GM12892 (cell line): ENCODE measurements around the gene PYGB. TPM values are rescaled to one million over a fixed set of nuclear protein-coding genes. Genes with fewer than 3 reads are reported as not detected.

Experiments
- DNase-seq: peaks from one replicate; pipeline ENCODE4 v3.0.0; 2011; ENCODE audit not compliant: insufficient read length
- FAIRE-seq: peaks from 2 replicates; lab custom pipeline; 2011; peaks lifted over from hg19 to GRCh38; lab: Jason Lieb, UNC
- POLR2A ChIP-seq: IDR thresholded peaks from 2 replicates; pipeline ENCODE4 v1.6.1; 2011; ENCODE audit warnings: low read depth, low read length, control low read depth
- POLR2AphosphoS5 ChIP-seq: IDR thresholded peaks from 2 replicates; pipeline ENCODE4 v1.6.1; 2011; ENCODE audit warnings: low read depth, low read length, control low read depth
- TAF1 ChIP-seq: IDR thresholded peaks from 2 replicates; pipeline ENCODE4 v1.6.1; 2011; ENCODE audit warnings: low read depth, mild to moderate bottlenecking, control low read depth, low read length, borderline replicate concordance
- polyA plus RNA-seq: library from polyadenylated mRNA; unstranded; fragments of >200 nt; gene quantifications from one replicate; pipeline ENCODE4 v1.2.1, GENCODE V29; 2012; ENCODE audit warnings: missing spikeins, inconsistent platforms; ENCODE audit not compliant: missing spikeins

Gene PYGB
- 9.1 TPM for polyA plus RNA-seq

DNA sequence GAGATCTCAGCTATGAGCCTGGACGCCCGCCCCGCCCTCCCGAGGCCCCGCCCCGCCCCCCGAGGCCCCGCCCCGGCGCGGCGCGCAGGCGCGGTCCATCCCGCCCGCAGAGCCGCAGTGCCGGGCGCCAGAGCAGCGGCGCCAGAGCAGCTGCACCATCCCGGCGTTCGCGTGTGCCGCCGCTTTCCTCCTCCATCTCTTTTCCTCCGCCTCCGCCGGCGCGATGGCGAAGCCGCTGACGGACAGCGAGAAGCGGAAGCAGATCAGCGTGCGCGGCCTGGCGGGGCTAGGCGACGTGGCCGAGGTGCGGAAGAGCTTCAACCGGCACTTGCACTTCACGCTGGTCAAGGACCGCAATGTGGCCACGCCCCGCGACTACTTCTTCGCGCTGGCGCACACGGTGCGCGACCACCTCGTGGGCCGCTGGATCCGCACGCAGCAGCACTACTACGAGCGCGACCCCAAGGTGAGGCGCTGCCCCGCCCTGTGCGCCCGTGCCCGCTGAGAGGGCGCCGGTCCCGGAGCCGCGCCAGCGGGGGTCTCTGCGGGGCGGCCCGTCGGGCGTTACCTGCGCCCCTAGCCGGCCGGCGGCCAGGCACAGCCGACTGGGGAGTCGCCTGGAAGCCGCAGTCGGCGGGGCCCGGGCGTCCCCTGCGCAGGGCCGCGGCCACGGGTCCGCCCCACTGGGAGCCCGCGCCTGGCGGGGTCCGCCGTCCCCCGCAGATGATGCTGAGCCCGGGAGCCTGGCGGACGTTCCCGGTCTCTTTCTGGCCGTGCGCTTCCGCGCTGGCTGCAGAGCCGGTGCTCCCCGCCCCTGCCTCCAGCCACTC lies at the start of gene PYGB:
Gene PYGB (plus strand): TSS at position 130 of the 830 bp plus-strand sequence. CDS start 94 bp downstream, at position 224.
- no peak for TF ChIP-seq TAF1
- peak; percentile 95 for TF ChIP-seq POLR2A
- TF ChIP-seq POLR2AphosphoS5 = peak; percentile 91
- DNase-seq (peak; percentile 85), FAIRE-seq (peak; percentile 90)

DNA sequence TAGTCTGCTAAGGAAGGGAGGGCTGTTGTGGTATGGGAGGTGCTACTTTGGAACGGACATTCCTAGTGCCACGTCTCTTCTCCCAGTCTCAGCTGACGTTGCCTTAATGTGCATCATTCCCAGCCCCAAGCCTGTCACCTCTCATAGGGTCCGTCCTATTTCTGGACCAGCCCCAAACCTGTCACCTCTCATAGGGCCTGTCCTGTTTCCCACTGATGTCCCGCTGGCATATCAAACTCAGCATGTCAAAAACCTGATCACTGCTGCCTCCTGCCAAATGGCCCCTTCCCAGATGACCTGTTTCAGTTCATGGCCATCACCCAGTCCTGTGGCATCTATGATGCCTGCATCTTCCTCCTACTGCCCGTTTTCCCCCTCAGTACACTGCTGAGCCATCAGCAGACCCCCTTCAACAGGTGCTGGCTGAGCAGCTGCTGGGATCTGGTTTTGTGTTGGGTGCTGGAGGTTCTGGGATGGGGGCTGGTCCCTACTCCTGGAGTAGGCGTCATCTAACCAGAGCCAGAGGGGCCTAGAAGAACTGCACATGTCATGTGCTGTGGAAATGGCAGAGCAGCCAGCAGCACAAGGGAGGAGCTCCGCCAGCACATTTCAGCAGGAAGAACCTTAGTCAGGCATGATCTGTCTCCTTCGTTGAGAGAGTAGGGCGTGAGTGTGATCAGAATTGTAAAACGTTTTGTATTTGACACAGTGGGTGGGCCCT lies 49.1 kb upstream of the PYGB start:
- no peak for DNase-seq
- FAIRE-seq = no peak
- TF ChIP-seq TAF1 = no peak
- no peak for TF ChIP-seq POLR2AphosphoS5
- no peak for TF ChIP-seq POLR2A

DNA sequence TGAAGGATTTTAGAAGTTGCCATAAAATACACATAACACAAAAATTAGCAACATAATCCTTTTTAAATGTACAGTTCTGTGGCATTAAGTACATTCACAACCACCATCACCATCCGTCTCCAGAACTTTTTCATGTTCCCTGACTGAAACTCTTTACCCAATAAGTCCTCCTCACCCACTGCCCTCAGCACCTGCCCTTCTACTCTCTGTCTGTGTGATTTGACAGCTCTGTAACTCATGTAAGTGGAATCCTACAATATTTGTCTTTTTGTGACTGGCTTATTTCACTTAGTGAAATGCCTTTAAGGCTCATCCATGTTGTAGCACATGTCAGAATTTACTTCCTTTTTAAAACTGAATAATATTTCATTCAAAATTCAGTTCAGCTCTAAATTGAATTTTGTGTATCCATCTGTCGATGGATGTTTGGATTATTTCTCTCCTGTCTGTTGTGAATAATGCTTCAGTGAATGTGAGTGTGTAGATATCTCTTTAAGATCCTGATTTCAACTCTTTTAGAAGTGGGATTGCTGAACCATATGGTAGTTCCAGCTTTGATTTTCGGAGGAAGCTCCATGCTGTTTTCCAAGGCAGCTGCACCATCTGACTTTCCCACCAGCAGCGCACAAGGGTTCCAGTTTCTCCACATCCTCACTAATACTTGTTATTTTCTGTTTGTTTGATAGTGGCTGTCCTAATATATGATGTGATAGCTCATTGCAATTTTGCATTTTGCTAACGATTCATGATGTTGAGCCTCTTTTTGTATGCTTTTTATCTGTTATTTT lies 48.2 kb upstream of the PYGB start:
- no peak for TF ChIP-seq POLR2A
- no peak for TF ChIP-seq POLR2AphosphoS5
- no peak for TF ChIP-seq TAF1
- FAIRE-seq (no peak), DNase-seq (no peak)

DNA sequence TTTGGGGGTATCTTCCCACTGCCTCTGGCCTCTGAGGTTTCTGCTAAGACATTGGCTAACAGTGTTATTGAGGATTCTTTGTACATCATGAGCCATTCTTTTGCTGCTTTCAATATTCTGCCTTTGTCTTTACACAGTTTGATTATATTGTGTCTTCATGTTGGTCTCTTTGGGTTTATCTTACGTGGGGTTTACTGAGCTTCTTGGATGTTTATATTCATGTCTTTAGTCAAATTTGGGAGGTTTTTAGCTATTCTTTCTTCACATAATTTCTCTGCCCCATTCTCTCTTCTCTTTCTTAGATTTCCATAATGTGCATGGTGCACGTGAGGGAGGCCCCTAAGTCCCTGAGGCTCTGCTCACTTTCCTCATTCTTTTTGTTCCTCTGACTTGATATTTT lies 44.8 kb upstream of the PYGB start:
- peak; percentile 70 for FAIRE-seq
- DNase-seq = no peak
- no peak for TF ChIP-seq POLR2AphosphoS5
- no peak for TF ChIP-seq TAF1
- TF ChIP-seq POLR2A = no peak

DNA sequence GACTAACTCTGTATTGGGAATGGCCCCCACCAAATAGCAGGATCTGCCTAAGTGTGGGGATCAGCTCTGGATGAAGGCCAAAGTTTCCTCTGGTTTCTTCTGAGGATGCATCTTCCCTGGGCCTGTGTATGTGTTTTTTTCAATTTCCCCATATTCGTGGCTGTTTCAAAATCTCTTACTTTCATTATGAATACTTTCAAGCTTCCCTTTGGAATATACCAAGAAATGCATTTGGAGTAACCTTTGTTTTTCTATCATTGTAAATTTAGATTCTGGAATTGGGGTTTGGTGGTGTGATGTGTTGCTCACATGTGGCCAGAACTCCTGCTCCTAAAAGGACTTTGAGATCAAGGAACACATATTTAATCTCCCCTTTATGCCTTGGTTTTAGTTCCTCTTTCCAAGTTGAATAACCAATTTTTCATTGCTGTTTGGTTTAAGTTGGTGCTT lies 44.0 kb upstream of the PYGB start:
- FAIRE-seq (no peak), DNase-seq (no peak)
- TF ChIP-seq TAF1 = no peak
- no peak for TF ChIP-seq POLR2AphosphoS5
- TF ChIP-seq POLR2A = no peak

DNA sequence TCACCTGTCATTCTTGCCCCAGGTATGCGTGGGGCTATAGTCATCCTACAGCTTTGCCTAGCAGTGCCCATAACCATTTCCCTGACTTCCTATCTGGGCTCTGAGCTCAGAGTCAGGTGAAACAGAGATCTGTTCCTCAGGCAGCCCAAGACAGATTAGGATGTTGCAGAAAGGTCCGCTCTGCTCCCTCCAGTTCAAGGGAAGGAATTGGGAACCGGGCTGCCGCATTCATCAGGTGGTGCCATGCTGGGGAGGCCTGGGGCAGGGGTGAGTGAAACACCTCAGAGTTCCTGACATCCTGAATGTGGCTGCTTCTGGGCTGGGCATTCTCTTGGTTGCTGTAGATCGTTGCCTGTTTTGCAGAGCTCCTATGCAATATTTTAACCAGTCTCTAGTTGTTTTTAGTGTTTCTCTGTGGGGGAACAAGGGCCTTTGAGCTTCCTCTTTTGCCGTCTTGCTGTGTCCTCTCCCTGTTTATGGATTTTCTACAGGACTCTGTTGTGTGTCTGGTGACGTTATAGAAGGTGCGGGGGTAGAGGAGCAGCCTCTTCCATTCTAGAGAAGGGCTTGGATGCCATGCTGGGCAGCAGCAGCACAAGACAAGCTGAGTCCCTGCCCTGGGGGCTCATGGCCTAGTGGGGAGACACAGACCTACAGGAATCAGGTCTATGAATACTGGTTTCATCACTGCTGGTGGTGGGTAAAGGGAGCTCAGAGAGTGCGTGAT lies 43.2 kb upstream of the PYGB start:
- no peak for TF ChIP-seq TAF1
- no peak for TF ChIP-seq POLR2AphosphoS5
- no peak for TF ChIP-seq POLR2A
- DNase-seq = no peak
- FAIRE-seq = no peak

DNA sequence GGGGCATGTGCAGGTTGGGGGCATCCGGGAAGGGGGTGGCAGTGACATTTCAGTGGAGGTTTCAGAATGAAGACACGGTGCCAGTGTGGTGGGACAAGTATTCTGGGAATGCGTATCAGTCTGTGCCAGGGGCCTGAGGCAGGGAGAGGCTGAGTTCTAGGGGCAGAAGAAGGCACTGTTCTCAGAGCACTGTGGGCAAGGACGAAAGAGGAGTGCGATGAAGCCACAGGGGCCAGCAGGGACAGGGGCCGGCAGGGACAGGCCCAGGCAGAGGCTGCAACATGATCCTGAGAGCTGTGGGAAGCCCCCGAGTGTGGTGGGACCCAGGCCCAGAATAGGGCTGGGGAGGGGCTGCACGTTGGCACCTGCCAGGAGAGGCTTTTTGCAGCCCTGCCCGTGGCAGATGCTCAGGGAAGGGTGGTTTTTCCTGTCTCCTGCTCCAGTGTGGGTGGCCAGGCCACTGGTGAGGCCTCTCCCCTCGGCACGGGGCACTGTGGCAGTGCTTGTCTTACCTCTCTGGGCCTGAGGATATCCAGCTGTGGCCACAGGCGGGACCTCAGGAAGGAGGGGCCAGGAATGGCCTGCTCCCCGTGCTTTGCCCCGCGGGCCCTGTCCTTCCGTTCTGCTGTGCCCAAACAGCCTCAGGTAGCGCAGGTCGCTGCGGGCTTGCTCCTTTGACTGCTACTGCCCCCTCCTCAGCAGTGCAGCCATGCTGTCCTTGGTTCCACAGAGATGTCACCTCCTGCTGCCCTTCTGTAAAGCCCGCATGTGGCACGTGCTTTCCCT lies 42.4 kb upstream of the PYGB start:
- FAIRE-seq (no peak), DNase-seq (no peak)
- TF ChIP-seq TAF1 (no peak), POLR2A (no peak), POLR2AphosphoS5 (no peak)

DNA sequence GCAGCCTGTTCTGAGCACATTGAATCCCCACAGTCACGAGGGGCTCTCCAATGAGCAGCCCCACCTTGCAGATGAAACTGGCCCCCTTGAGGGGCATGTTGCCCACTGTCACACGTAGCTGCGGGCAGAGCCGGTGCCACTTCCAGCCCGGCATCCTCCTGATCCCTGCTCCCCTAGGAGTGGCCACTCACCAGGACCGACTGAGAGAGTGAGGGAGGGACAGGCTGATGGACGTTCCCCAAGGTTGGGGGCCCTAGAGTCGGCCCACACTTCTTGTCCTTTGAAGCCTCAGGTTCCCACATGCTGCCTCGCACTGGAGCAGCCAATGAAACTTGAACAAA lies 41.9 kb upstream of the PYGB start:
- TF ChIP-seq TAF1 (no peak), POLR2A (no peak), POLR2AphosphoS5 (no peak)
- DNase-seq (no peak), FAIRE-seq (no peak)

DNA sequence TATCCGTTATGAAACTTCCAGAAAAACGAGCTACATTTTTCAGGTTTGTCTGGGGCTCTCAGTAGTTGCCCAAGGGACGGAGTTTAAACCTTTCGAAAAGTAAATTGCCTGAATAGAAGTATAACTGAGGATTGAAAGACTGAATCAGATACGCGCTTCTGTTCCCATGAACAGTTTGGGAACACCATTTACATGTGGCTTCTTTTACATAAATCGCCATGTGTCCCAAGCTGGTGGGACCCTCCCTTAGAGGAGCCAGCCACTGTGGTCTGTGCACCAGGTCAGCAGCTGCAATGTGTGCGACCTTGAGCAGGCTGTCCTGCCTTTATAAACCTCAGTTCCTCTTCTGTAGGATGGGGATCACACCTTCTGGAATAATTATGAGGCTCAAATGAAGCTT lies 41.3 kb upstream of the PYGB start:
- FAIRE-seq = no peak
- TF ChIP-seq POLR2A (no peak), POLR2AphosphoS5 (no peak), TAF1 (no peak)

DNA sequence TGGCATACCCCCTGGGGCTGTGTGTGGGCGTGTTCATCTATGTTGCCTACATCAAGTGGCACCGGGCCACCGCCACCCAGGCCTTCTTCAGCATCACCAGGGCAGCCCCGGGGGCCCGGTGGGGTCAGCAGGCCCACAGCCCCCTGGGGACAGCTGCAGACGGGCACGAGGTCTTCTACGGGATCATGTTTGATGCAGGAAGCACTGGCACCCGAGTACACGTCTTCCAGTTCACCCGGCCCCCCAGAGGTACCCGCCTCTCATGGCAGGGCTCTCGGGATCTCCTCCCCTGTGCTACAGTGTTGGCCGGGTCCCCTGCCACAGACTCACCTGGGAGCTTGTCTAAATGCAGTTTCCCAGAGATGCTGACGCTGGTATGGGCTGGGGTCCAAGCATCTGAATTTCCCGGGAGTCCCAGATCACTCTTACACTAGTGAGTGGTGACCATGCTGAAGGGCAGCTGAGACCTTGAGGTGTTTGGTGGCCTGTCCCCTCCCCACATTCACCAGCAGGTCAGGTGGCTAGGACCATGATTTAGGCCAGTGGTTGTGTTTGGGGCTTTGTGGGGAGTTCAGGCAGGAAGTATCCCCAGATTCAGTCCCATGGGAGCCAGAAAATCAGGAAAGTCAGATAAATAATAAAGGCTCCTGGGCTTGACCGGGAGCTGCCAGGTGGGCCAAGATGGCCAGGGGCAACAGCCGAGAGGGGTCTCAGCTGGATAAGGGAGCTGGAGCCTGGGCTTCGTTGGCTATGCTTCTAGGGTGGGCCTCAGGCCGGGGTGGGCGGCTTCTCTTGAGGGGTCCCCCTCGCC lies 40.5 kb upstream of the PYGB start:
- FAIRE-seq = no peak
- DNase-seq = no peak
- no peak for TF ChIP-seq POLR2AphosphoS5
- TF ChIP-seq POLR2A = no peak
- no peak for TF ChIP-seq TAF1

More for the DNA sequence above, 41.3 kb upstream of the PYGB start:
- no peak for DNase-seq
